NCI-H345 treated with DMSO at 0.1 percent for 48 hours (cell line): ENCODE measurements around the gene GUSB.

Experiments used
- DNase-seq: peaks from one replicate; lab custom pipeline; 2025; ENCODE audit not compliant: unreplicated experiment; lab: John Stamatoyannopoulos, UW

The GUSB gene

GRCh38 chr7:65931685-65932084, 50.3 kb downstream of the GUSB start:
- DNase-seq: no peak

- no peak for DNase-seq
Measured at GRCh38 chr7:65927489-65928448, 54.2 kb downstream of the GUSB start.

- DNase-seq: no peak
Measured at GRCh38 chr7:65926588-65926987, 55.4 kb downstream of the GUSB start.

GRCh38 chr7:65925040-65925439, 57.0 kb downstream of the GUSB start:
- no peak for DNase-seq

DNA sequence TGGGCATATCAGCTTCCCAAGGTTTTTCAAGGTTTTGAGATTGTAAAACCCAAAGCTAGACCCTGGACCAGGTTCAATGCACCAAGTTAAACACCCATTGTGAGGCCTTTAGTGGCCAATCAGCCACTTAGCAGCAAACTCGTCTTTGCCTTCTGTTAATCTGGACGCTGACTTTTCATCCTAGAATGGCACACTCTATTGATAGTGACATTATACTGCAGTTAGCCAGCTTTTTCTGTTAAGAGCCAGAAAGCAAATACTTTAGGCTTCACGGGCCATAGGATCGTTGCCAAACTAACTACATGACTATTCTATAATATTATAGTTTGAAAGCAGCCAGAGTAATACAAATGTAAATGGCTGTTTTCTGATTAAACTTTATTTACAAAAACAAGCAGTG, 57.8 kb downstream of the GUSB start:
- no peak for DNase-seq

- no peak for DNase-seq
Measured at GRCh38 chr7:65923316-65923715, 58.7 kb downstream of the GUSB start.

DNA sequence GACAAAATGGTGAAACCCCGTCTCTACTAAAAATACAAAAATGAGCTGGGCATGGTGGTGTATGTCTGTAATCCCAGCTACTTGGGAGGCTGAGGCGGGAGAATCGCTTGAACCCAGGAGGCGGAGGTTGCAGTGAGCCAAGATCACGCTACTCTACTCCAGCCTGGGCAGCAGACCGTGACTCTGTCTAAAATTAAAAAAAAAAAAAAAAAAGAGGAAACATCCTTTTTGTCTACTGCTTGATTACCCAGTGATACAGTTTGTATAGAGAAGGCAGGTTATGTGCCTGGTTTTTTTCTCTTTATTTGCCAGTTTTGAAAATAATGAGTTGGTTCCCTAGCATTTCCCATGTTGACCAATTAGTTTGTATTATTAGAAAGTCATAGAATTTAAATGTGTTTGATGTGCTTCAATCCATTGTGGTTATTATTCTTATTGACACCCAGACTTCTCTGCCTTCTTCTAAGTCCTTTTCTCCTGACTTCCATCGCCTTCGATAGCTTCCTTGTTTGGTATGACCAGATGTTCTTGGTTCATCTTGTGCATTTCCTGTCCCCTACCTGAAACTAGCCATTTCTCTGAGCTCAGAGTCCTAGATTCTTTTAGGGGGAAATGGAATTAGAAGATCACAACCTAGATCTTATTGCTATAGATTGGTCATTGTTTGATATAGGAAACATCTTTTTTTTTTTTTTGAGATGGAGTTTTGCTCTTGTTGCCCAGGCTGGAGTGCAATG, 65.9 kb downstream of the GUSB start:
- DNase-seq: no peak

- DNase-seq: no peak
Measured at GRCh38 chr7:65912237-65912636, 69.8 kb downstream of the GUSB start.
